Motor neuron (in vitro differentiated cells): ENCODE measurements around the gene TAPBPL. TPM values are rescaled to one million over a fixed set of nuclear protein-coding genes. Genes with fewer than 3 reads are reported as not detected.

Experiments
- ATAC-seq, 8 experiments: fragments of 200-7000 bp; cut with Tn5 transposase; replicated peaks in 6 of 8; 2 replicates each; pipeline ENCODE4 v1.8.0; 2021; ENCODE audit warnings: mild to moderate bottlenecking in 8 of 8, moderate library complexity in 8 of 8
- H3K27ac ChIP-seq, 2 donors: fragments of 250-450 bp; sonication (Bioruptor Pico); 2 replicates each; pipeline ENCODE4 v1.9.0; 2021; ENCODE audit warnings: antibody characterized with exemption in 2 of 2, mild to moderate bottlenecking in 2 of 2, moderate library complexity in 1 of 2
- H3K4me1 ChIP-seq, 2 donors: fragments of 250-450 bp; sonication (Bioruptor Pico); replicated peaks in 1 of 2; 2 replicates each; pipeline ENCODE4 v1.6.1; 2021; ENCODE audit warnings: antibody characterized with exemption in 2 of 2, mild to moderate bottlenecking in 2 of 2, moderate library complexity in 1 of 2
- H3K4me3 ChIP-seq, 5 donors: fragments of 250-450 bp; sonication (Bioruptor Pico); 2 replicates each; pipeline ENCODE4 v1.9.0; 2021; ENCODE audit warnings: antibody characterized with exemption in 5 of 5, mild to moderate bottlenecking in 5 of 5, moderate library complexity in 4 of 5
- WGBS, 10 experiments: fragments of 450-650 bp; shearing (Covaris generic); methylation state at CpG; one replicate each; pipeline ENCODE4 v1.0.0; 2022; 5-methylcytosine and 5-hydroxymethylcytosine counted together
- in situ Hi-C, 9 experiments: fragments of 400-800 bp; cut with MboI; loops; one replicate each; pipeline ENCODE4 v1.15.0; 2021; ENCODE audit warnings: low sequenced_read_pairs in 9 of 9, low pct_unique_long_range_greater_than_20kb in 2 of 9; ENCODE audit not compliant: unreplicated experiment in 9 of 9
- total RNA-seq, 8 experiments: library from RNA; unstranded; fragments of 300-600 nt; gene quantifications; 2 replicates each; pipeline versions ENCODE4 v1.2.3 to v1.2.4, GENCODE V29; 2022

TAPBPL gene
- total RNA-seq, 8 experiments from 2014 or later: 0.79 to 26.2 (median 3.1) TPM

DNA sequence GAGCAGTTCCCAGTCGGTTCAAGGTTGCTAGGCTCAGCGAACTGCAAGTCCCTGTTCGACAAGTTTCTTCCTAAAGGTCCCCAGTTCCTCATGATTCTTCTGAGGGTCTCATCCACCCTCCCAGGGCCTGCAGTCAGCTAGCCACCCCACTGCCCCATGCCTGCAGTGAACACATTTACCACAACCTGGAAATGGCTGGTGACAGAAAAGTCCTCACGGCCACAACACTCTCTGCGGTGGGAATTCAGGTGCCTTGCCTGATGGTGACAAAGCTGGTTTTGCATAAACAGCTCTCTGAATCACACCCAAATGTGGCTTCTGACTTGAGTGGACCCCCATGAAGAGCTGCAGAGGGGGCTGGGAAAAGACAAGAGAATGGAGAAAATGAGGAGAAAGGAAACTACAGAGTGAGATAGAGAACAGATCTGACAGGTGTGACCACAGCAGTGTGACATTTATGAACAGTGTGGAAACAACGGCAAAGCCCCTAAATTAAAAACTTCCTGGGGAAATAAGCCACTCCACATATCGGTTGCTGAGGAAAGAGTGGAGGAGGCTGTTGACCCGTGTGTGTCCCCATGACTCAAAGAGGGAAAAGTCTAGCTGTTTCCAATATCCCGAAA lies 8.4 kb upstream of the TAPBPL start:
- Histone ChIP-seq H3K27ac (no peak overlapping the region), H3K4me1 (no peaks in the 10 kb centered on the region), H3K4me3 (no peak overlapping the region)
- in situ Hi-C loops: no loop called here
- WGBS, 10 experiments: 40 to 88% (median 82%) methylated on average over 1 to 6 of the region's 9 CpGs; no CpG with 5 or more reads in 1 of the 10 experiments
- no peak for ATAC-seq

DNA sequence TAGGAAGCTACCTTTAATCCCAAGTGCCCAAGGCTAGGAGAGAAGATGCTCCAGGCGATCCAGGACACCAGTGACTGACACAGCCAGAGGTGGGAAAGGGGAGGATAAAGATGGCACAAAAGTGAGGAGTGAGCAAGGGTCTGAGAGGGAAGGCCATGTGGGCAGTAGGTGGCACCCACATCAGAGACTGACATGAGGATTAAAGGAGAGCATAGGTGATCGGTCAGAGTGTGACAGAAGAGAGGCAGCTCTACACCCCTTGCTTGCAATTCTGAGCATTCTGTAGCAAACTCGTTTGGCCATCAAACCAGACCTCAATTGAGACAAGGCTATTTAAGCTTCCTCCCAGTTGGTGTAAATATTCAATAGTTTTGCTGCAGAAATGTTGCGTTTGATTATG lies 7.8 kb upstream of the TAPBPL start:
- in situ Hi-C loops: no loop called here
- 57 to 94% (median 80%) methylated on average over 1 to 4 of the region's 4 CpGs; no CpG with 5 or more reads in 1 of the 10 experiments for WGBS, 10 experiments
- no peak for ATAC-seq
- Histone ChIP-seq H3K4me1 (no peaks in the 10 kb centered on the region), H3K27ac (no peak overlapping the region), H3K4me3 (no peak overlapping the region)

DNA sequence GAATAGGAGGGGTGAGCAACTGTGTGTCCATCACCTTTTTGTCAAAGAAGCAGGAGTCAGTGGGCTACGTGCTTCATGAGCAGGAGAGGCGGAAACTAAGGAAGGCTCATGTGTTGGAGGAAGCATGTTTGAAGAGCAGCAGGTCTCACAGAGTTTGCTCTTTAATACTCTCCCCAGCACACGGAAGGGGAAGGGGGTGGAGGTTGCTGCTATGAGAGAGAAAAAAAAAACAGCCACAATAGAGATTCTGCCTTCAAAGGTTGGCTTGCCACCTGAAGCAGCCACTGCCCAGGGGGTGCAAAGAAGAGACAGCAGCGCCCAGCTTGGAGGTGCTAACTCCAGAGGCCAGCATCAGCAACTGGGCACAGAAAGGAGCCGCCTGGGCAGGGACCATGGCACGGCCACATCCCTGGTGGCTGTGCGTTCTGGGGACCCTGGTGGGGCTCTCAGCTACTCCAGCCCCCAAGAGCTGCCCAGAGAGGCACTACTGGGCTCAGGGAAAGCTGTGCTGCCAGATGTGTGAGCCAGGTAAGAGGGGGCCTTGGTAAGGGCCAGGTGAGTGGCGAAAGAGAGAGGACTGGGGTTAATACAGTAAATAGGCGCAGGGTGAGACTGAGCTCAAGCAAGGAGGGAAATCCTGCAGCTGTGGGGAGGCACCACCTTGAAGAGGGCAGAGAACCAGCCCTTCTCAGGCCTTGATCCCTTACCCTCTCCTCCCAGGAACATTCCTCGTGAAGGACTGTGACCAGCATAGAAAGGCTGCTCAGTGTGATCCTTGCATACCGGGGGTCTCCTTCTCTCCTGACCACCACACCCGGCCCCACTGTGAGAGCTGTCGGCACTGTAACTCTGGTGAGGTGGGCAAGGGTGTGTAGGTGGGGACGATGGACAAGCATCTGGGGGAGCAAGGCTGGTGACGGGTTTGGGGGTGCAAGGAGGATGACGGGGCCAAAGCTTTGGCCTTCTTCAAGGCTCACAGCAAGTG lies 6.8 kb upstream of the TAPBPL start, which contains the start of gene CD27:
CD27 (plus strand) TSS at position 252 of the 985 bp plus-strand sequence; CDS start at position 393, 141 bp downstream.
- Histone ChIP-seq H3K27ac (no peak within 1 kb of the TSS), H3K4me1 (peaks cover 0 to 2% of the 10 kb centered on the region in 2 donors), H3K4me3 (no peak within 1 kb of the TSS)
- in situ Hi-C loops: no loop called here
- 60 to 100% (median 95%) methylated on average over 1 to 4 of the region's 16 CpGs; no CpG with 5 or more reads in 4 of the 10 experiments for WGBS, 10 experiments
- no peak for ATAC-seq

DNA sequence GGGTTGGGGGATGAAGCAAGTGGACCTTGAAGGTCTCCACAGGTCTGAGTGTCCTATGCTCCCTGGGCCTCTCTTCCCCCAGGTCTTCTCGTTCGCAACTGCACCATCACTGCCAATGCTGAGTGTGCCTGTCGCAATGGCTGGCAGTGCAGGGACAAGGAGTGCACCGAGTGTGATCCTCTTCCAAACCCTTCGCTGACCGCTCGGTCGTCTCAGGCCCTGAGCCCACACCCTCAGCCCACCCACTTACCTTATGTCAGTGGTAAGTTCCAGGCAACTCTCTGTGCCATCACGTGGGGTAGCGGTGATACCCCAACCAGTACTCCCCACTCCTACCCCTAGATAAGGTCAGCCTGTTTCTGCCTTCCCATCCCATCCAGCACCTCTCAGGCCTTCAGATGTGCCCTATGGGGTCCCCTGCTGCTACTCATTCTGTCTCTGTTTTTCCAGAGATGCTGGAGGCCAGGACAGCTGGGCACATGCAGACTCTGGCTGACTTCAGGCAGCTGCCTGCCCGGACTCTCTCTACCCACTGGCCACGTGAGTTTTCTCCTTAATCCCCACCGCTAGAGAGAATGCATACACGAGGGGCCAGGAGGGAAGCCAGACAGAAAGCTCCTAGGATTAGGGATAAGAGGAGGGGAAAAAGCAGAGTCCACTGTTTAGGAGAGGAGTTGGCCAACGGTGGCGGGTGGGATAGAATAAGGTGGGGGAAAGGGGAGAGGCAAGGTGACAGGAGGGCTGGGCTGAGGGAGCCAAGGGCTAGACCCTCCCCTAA lies 1.6 kb upstream of the TAPBPL start:
- H3K27ac ChIP-seq: peak overlapping the region; percentile 82 to 91
- 30 to 91% (median 85%) methylated on average over 2 to 8 of the region's 16 CpGs; no CpG with 5 or more reads in 5 of the 10 experiments for WGBS, 10 experiments
- ATAC-seq: peak in 1 of 8 experiments; percentile 2
- peaks cover 24 to 28% of the 10 kb centered on the region in 2 donors for H3K4me1 ChIP-seq
- peak overlapping the region in 4 of 5 donors; percentile 27 to 34 (median 28) for H3K4me3 ChIP-seq
- in situ Hi-C loops: no loop called here

DNA sequence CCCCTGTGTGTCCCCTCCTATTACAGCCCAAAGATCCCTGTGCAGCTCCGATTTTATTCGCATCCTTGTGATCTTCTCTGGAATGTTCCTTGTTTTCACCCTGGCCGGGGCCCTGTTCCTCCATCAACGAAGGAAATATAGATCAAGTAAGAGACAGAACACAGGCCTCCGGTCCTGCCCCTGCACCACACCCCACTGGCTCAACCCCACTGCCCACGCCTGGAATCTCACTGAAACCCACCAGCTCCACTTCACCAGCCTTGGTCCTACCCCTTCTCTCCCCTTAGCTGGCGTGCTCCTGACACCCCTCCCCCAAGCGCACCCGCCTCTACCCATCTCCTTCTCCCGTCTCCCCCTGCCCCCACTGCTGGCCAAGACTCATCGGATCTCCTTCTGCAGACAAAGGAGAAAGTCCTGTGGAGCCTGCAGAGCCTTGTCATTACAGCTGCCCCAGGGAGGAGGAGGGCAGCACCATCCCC lies 934 bp upstream of the TAPBPL start:
- H3K27ac ChIP-seq: peak overlapping the region; percentile 82 to 91
- WGBS, 10 experiments: 12% methylated on average over 4 of the region's 11 CpGs; no CpG with 5 or more reads in 9 of the 10 experiments
- ATAC-seq: peak in 2 of 8 experiments; percentile 4 to 5
- in situ Hi-C loops: no loop called here
- H3K4me3 ChIP-seq: peak overlapping the region; percentile 23 to 34 (median 27)
- H3K4me1 ChIP-seq: peaks cover 24 to 28% of the 10 kb centered on the region in 2 donors

DNA sequence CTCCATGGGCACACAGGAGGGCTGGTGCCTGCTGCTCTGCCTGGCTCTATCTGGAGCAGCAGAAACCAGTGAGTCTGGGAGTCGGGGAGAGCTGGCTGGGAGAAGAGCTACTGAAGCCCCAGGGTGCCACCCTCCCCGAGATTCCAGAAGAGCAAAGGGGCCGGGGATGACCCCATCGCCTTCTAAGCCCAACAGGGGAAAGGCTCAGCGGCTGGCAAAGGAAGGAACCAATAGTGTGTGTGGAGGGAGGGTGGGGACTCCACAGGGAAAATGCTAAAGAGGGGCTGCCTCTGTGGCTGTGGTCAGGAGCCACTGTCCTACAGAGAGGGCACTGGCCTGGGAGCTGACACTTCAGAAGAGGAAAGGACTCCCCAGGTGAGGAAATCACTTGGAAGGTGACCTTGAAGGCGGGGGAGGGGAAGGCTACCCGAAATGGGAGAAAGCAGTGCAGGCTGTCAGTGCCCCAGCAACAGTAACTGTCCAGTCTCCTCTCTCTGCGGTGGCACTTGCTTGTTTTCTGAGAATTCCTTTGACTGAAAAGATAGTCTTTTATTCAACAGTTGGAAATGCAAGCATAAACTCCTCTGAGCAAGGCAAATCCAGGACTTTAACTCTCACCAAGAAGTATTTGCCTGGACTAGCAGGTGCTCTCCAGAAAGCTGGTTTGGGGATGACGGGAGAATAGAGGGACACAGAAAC lies 552 bp downstream of the TAPBPL start:
- 0 to 83% (median 40%) methylated on average over 1 to 2 of the region's 9 CpGs; no CpG with 5 or more reads in 6 of the 10 experiments for WGBS, 10 experiments
- in situ Hi-C loops: no loop called here
- peak in 3 of 8 experiments; percentile 24 to 30 (median 25) for ATAC-seq
- peak overlapping the region in 1 of 2 donors; percentile 91 for H3K27ac ChIP-seq
- peak overlapping the region in 1 of 5 donors; percentile 34 for H3K4me3 ChIP-seq
- H3K4me1 ChIP-seq: peaks cover 24 to 28% of the 10 kb centered on the region in 2 donors

DNA sequence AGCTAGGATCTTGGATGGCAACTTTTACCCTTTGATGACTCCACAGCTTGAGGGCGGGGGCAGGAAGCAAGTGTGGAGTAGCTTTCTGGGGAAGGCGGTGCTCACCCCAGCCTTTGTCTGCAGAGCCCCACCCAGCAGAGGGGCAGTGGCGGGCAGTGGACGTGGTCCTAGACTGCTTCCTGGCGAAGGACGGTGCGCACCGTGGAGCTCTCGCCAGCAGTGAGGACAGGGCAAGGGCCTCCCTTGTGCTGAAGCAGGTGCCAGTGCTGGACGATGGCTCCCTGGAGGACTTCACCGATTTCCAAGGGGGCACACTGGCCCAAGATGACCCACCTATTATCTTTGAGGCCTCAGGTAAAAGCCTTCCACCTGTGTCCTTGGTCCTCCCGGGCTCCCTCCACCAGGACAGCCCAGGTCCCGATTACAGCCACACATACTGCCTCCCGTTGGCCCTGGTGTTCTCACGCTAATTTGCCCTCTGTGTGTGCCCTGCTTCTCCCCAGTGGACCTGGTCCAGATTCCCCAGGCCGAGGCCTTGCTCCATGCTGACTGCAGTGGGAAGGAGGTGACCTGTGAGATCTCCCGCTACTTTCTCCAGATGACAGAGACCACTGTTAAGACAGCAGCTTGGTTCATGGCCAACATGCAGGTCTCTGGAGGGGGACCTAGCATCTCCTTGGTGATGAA lies 1.2 kb downstream of the TAPBPL start:
- H3K4me3 ChIP-seq: no peak overlapping the region
- H3K27ac ChIP-seq: no peak overlapping the region
- in situ Hi-C loops: no loop called here
- H3K4me1 ChIP-seq: peaks cover 24 to 28% of the 10 kb centered on the region in 2 donors
- ATAC-seq: peak in 1 of 8 experiments; percentile 2
- WGBS, 10 experiments: 67 to 100% (median 89%) methylated on average over 1 to 6 of the region's 17 CpGs; no CpG with 5 or more reads in 6 of the 10 experiments

DNA sequence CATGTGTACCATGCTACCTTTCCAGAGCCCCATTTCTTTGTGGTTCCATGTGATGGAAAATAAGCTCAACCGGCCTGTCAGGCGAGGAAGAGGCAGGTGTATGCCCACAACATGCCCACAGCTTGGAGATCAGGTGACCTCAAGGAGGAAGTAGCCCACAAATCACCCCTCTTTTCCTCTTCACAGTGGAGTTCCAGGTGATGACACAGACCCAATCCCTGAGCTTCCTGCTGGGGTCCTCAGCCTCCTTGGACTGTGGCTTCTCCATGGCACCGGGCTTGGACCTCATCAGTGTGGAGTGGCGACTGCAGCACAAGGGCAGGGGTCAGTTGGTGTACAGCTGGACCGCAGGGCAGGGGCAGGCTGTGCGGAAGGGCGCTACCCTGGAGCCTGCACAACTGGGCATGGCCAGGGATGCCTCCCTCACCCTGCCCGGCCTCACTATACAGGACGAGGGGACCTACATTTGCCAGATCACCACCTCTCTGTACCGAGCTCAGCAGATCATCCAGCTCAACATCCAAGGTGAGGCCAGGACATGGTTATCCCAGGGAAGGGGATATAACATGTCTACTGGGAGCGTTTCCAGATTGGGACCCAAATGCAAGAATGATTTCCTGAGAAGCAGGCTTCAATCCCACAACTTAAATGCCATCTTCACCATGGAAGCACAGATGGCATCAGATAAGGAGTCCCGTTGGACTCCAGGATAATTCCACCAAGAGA lies 5.5 kb downstream of the TAPBPL start:
- in situ Hi-C loops: no loop called here
- peaks cover 1 to 5% of the 10 kb centered on the region in 2 donors for H3K4me1 ChIP-seq
- no peak overlapping the region for H3K27ac ChIP-seq
- H3K4me3 ChIP-seq: no peak overlapping the region
- 60 to 100% (median 93%) methylated on average over 1 to 7 of the region's 12 CpGs; no CpG with 5 or more reads in 2 of the 10 experiments for WGBS, 10 experiments
- peak in 1 of 8 experiments; percentile 12 for ATAC-seq

DNA sequence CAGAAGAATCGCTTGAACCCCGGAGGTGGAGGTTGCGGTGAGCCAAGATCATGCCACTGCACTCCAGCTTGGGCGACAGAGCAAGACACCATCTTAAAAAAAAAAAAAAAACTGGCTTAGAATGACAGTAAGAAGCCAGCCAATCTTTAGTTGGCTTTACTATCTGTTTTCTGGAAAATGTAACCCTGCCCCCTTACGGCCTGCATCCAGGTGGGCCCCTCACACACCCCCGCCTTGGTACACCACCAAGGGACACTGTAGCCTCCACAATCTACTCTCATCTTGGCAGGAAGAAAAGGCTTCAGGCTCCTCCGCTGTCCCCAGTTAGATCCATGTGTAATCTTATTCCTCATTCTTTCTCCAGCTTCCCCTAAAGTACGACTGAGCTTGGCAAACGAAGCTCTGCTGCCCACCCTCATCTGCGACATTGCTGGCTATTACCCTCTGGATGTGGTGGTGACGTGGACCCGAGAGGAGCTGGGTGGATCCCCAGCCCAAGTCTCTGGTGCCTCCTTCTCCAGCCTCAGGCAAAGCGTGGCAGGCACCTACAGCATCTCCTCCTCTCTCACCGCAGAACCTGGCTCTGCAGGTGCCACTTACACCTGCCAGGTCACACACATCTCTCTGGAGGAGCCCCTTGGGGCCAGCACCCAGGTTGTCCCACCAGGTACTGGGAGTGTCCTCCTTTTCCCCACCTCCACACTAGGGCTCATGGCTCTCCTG lies 6.6 kb downstream of the TAPBPL start:
- Histone ChIP-seq H3K4me1 (no peaks in the 10 kb centered on the region), H3K4me3 (no peak overlapping the region), H3K27ac (no peak overlapping the region)
- peak in 1 of 8 experiments; percentile 8 for ATAC-seq
- in situ Hi-C loops: no loop called here
- 83 to 100% (median 94%) methylated on average over 1 to 7 of the region's 14 CpGs; no CpG with 5 or more reads in 3 of the 10 experiments for WGBS, 10 experiments

DNA sequence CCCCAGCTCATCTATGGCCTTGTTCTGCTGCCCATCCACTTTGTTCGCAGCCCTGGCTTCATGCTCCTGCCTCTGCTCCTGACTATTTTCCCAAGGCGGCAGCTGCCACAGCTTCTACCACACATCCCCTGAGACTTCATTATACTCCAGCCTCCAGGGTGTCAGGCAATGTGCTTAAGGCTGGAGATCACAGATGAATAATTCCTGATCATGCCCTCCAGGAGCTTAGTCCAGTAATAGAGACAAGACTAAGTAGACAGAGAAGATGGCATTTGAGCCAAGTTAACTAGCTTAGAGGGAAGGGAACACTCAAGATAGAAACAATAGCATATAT lies 7.1 kb downstream of the TAPBPL start:
- Histone ChIP-seq H3K4me3 (no peak overlapping the region), H3K27ac (no peak overlapping the region), H3K4me1 (no peaks in the 10 kb centered on the region)
- no peak for ATAC-seq
- in situ Hi-C loops: no loop called here
- 75 to 100% (median 92%) methylated on average over 1 to 2 of the region's 2 CpGs; no CpG with 5 or more reads in 6 of the 10 experiments for WGBS, 10 experiments
